ENCODE results near the gene LIMCH1.

DNA sequence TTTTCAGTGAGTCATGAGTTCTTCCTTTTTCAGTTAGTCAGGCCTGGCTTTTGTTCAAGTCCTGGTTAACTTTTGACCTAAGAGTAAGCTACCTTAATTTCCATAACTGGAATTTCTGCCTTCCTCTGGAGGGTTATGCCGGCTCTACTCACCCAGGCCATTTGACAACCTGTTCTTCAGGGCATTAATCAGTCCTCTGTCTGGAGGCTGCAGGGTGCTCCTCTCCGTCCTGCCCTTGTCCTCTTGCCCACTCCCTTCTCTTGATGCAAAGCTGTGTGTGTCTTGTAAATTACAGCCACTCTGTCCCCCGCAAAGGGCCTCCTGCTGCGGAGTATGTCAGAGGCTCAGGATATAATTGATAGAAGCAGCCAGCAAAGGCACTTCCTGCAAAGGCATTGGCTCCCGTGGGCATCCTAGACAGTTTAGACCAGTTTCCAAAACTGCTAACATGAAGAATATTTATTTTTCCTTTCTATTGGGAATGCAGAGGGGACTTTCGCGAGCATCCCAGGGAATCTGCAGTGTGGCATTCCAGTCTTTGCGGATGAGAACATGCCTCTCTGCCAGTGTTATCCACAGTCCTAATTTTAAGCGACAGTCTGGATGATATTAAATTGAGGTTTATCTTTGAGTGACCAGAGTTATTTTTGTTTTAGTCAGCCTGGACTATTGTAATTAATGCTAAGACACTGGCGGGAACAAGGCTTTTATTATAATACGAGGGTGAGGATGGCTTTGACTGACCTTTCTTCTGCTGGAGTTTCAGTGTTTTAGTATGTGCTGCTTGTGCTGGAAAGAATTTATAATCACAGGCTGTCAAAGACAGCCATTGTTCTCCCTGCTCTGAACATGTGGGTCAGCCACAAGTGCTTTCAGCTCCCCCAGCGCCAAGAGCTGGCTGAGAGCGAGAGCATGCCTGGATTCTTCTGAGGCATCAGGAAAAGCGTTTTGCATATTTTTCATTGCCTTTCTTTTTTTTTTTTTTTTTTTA, 74.2 kb downstream of the LIMCH1 start:
- TF ChIP-seq JUND (IDR thresholded peaks at IDR 0.05) (no peak), RXRA (IDR thresholded peaks at IDR 0.05; ENCODE audit: borderline replicate concordance, low read depth) (no peak), NFIC (IDR thresholded peaks at IDR 0.05; ENCODE audit: borderline replicate concordance) (no peak), EP300 (IDR thresholded peaks at IDR 0.05; ENCODE audit: borderline replicate concordance in 1 of 2, low read depth in 1 of 2, low read length in 1 of 2) (no peak), EZH2phosphoT487 (IDR thresholded peaks at IDR 0.05; ENCODE audit: borderline replicate concordance, low read depth) (no peak), POLR2AphosphoS5 (IDR thresholded peaks at IDR 0.05; ENCODE audit: low read depth, low read length) (no peak)
- TF ChIP-seq, protein P1, sequence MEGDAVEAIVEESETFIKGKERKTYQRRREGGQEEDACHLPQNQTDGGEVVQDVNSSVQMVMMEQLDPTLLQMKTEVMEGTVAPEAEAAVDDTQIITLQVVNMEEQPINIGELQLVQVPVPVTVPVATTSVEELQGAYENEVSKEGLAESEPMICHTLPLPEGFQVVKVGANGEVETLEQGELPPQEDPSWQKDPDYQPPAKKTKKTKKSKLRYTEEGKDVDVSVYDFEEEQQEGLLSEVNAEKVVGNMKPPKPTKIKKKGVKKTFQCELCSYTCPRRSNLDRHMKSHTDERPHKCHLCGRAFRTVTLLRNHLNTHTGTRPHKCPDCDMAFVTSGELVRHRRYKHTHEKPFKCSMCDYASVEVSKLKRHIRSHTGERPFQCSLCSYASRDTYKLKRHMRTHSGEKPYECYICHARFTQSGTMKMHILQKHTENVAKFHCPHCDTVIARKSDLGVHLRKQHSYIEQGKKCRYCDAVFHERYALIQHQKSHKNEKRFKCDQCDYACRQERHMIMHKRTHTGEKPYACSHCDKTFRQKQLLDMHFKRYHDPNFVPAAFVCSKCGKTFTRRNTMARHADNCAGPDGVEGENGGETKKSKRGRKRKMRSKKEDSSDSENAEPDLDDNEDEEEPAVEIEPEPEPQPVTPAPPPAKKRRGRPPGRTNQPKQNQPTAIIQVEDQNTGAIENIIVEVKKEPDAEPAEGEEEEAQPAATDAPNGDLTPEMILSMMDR (IDR thresholded peaks at IDR 0.05), result no peak
